WTC11 (cell line): ENCODE measurements around the gene ZFP90.

Experiments used
- CTCF ChIP-seq: fragments of 200-600 bp; IDR thresholded peaks from 2 replicates; pipeline ENCODE4 v1.8.0; 2022; ENCODE audit warnings: antibody characterized with exemption
- GTF2I ChIP-seq: fragments of 250-450 bp; sonication (Bioruptor Pico); conservative IDR thresholded peaks from 2 replicates; pipeline ENCODE4 v1.4.0; 2021; ENCODE audit warnings: mild to moderate bottlenecking
- MAX ChIP-seq: sonication (generic); formaldehyde crosslinking; IDR thresholded peaks from 2 replicates; pipeline ENCODE4 v1.8.0; 2022; ENCODE audit warnings: mild to moderate bottlenecking, missing genetic modification reagents
- MLX ChIP-seq: sonication (generic); formaldehyde crosslinking; IDR thresholded peaks from 2 replicates; pipeline ENCODE4 v1.8.1; 2023; ENCODE audit warnings: mild to moderate bottlenecking, missing genetic modification reagents, moderate library complexity
- MXD4 ChIP-seq: fragments of 250-450 bp; sonication (Bioruptor Pico); IDR thresholded peaks from 2 replicates; pipeline ENCODE4 v1.8.0; 2021; ENCODE audit warnings: mild to moderate bottlenecking, moderate library complexity, borderline replicate concordance
- PRDM15 ChIP-seq: sonication (generic); formaldehyde crosslinking; IDR thresholded peaks from 2 replicates; pipeline ENCODE4 v1.8.0; 2022; ENCODE audit warnings: missing genetic modification reagents
- PREB ChIP-seq: sonication (generic); formaldehyde crosslinking; IDR thresholded peaks from 2 replicates; pipeline ENCODE4 v1.8.1; 2022; ENCODE audit warnings: mild to moderate bottlenecking, missing genetic modification reagents, moderate library complexity, borderline replicate concordance
- SP1 ChIP-seq: sonication (generic); formaldehyde crosslinking; conservative IDR thresholded peaks from 2 replicates; pipeline ENCODE4 v1.8.1; 2022; ENCODE audit warnings: missing genetic modification reagents
- TEAD4 ChIP-seq: sonication (generic); formaldehyde crosslinking; IDR thresholded peaks from 2 replicates; pipeline ENCODE4 v1.8.0; 2022; ENCODE audit warnings: mild to moderate bottlenecking, missing genetic modification reagents
- ZNF121 ChIP-seq: sonication (generic); formaldehyde crosslinking; IDR thresholded peaks from 2 replicates; pipeline ENCODE4 v1.8.0; 2023; ENCODE audit warnings: missing genetic modification reagents
- ZNF138 ChIP-seq: sonication (generic); formaldehyde crosslinking; conservative IDR thresholded peaks from 2 replicates; pipeline ENCODE4 v1.8.1; 2022; ENCODE audit warnings: mild to moderate bottlenecking, moderate library complexity, missing genetic modification reagents
- ZNF396 ChIP-seq: fragments of 250-450 bp; sonication (Bioruptor Pico); IDR thresholded peaks from 2 replicates; pipeline ENCODE4 v1.8.0; 2021; ENCODE audit warnings: mild to moderate bottlenecking, moderate library complexity, borderline replicate concordance

GRCh38 chr16:68535331-68535730, 3.8 kb upstream of the ZFP90 start:
- TF ChIP-seq CTCF = no peak
- no peak for TF ChIP-seq MAX (CRISPR knock-in tag)
- TF ChIP-seq TEAD4 (CRISPR knock-in tag) = no peak
- no peak for TF ChIP-seq ZNF138 (CRISPR knock-in tag)
- TF ChIP-seq SP1 = no peak
- TF ChIP-seq MXD4 = no peak
- no peak for TF ChIP-seq ZNF396 (CRISPR knock-in tag)
- no peak for TF ChIP-seq PRDM15 (CRISPR knock-in tag)
- TF ChIP-seq GTF2I (CRISPR knock-in tag) = no peak
- TF ChIP-seq PREB (CRISPR knock-in tag) = no peak
- TF ChIP-seq ZNF121 = no peak
- no peak for TF ChIP-seq MLX
